ENCODE data around the gene TMEM92. TPM values are rescaled to one million over a fixed set of nuclear protein-coding genes. Genes with fewer than 3 reads are reported as not detected.

The TMEM92 gene
- total RNA-seq, 4 donors from 2014 or later, result not detected

- no peak for TF ChIP-seq CTCF (IDR thresholded peaks at IDR 0.05; ENCODE audit: low read depth)
Measured at GRCh38 chr17:50264263-50265113, 9.8 kb upstream of the TMEM92 start.

GRCh38 chr17:50265212-50265611 is 9.1 kb upstream of the TMEM92 start:
- no peak for TF ChIP-seq CTCF (IDR thresholded peaks at IDR 0.05; ENCODE audit: low read depth)

GRCh38 chr17:50265690-50266315 is 8.5 kb upstream of the TMEM92 start:
- TF ChIP-seq CTCF (IDR thresholded peaks at IDR 0.05; ENCODE audit: low read depth), result no peak

GRCh38 chr17:50266384-50267073 is 7.7 kb upstream of the TMEM92 start:
- no peak for TF ChIP-seq CTCF (IDR thresholded peaks at IDR 0.05; ENCODE audit: low read depth)

- TF ChIP-seq CTCF (IDR thresholded peaks at IDR 0.05; ENCODE audit: low read depth), result no peak
Measured at GRCh38 chr17:50267074-50267841, 7.0 kb upstream of the TMEM92 start.

- no peak for TF ChIP-seq CTCF (IDR thresholded peaks at IDR 0.05; ENCODE audit: low read depth)
Measured at GRCh38 chr17:50268026-50268425, 6.2 kb upstream of the TMEM92 start.
